ENCODE data around the gene HRK.

HRK gene

GRCh38 chr12:116839287-116839830 lies 41.9 kb downstream of the HRK start:
- no peak overlapping the region for H3K4me3 ChIP-seq (ENCODE audit: low read depth, low read length)
- no peak for DNase-seq (ENCODE audit: low read depth)
- no peak for TF ChIP-seq CTCF (IDR thresholded peaks at IDR 0.05; ENCODE audit: insufficient read depth, low read depth, low read length, missing control alignments)

- TF ChIP-seq CTCF (IDR thresholded peaks at IDR 0.05; ENCODE audit: insufficient read depth, low read depth, low read length, missing control alignments): no peak
- no peak for DNase-seq (ENCODE audit: low read depth)
- H3K4me3 ChIP-seq (ENCODE audit: low read depth, low read length): no peak overlapping the region
These were observed 42.9 kb downstream of the HRK start for GRCh38 chr12:116838365-116838764.

- no peak for DNase-seq (ENCODE audit: low read depth)
- H3K4me3 ChIP-seq (ENCODE audit: low read depth, low read length): no peak overlapping the region
- no peak for TF ChIP-seq CTCF (IDR thresholded peaks at IDR 0.05; ENCODE audit: insufficient read depth, low read depth, low read length, missing control alignments)
These were observed 44.1 kb downstream of the HRK start for GRCh38 chr12:116837097-116837496.

- TF ChIP-seq CTCF (IDR thresholded peaks at IDR 0.05; ENCODE audit: insufficient read depth, low read depth, low read length, missing control alignments): no peak
- H3K4me3 ChIP-seq (ENCODE audit: low read depth, low read length): no peak overlapping the region
- no peak for DNase-seq (ENCODE audit: low read depth)
These were observed 45.8 kb downstream of the HRK start for GRCh38 chr12:116835484-116835883.

GRCh38 chr12:116833474-116833873 lies 47.8 kb downstream of the HRK start:
- no peak for TF ChIP-seq CTCF (IDR thresholded peaks at IDR 0.05; ENCODE audit: insufficient read depth, low read depth, low read length, missing control alignments)
- no peak overlapping the region for H3K4me3 ChIP-seq (ENCODE audit: low read depth, low read length)
- DNase-seq (ENCODE audit: low read depth): no peak

GRCh38 chr12:116832353-116832752 lies 48.9 kb downstream of the HRK start:
- H3K4me3 ChIP-seq (ENCODE audit: low read depth, low read length): no peak overlapping the region
- no peak for DNase-seq (ENCODE audit: low read depth)
- TF ChIP-seq CTCF (IDR thresholded peaks at IDR 0.05; ENCODE audit: insufficient read depth, low read depth, low read length, missing control alignments): no peak

GRCh38 chr12:116827432-116827831 lies 53.8 kb downstream of the HRK start:
- DNase-seq (ENCODE audit: low read depth): no peak

More at GRCh38 chr12:116827432-116827831, 53.8 kb downstream of the HRK start:
- TF ChIP-seq CTCF (IDR thresholded peaks at IDR 0.05; ENCODE audit: insufficient read depth, low read depth, low read length, missing control alignments): no peak
- H3K4me3 ChIP-seq (ENCODE audit: low read depth, low read length): no peak overlapping the region
